ENCODE measurements around the gene PTGES.
"Not testable (repeated sequence)": the region's sequence is repeated elsewhere in the genome, so short reads cannot be mapped to it uniquely, and the experiment has no call there.

The PTGES gene

DNA sequence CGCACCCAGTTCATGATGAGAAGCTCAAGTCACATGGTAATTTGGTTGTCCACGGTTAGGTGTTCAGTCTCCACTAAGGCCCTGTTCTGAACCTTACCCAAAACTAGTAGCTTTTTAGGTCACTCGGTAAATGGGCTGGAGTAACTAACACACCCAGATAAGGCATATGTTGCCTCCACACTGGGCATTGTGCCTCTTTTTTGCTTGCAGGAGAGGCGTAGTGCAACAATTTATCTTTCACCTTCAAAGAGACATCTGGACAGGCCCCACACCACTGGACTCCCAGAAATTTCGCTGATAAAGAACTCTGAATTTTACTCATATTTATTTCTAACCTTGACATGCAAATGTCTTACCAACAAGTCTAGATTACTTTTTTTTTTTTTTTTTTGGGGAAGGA is 16.8 kb upstream of the PTGES start:
- DNase-seq (ENCODE audit: low read depth): no peak
- TF ChIP-seq, protein P1, sequence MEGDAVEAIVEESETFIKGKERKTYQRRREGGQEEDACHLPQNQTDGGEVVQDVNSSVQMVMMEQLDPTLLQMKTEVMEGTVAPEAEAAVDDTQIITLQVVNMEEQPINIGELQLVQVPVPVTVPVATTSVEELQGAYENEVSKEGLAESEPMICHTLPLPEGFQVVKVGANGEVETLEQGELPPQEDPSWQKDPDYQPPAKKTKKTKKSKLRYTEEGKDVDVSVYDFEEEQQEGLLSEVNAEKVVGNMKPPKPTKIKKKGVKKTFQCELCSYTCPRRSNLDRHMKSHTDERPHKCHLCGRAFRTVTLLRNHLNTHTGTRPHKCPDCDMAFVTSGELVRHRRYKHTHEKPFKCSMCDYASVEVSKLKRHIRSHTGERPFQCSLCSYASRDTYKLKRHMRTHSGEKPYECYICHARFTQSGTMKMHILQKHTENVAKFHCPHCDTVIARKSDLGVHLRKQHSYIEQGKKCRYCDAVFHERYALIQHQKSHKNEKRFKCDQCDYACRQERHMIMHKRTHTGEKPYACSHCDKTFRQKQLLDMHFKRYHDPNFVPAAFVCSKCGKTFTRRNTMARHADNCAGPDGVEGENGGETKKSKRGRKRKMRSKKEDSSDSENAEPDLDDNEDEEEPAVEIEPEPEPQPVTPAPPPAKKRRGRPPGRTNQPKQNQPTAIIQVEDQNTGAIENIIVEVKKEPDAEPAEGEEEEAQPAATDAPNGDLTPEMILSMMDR (IDR thresholded peaks at IDR 0.05; ENCODE audit: low read depth, low read length, missing control alignments): no peak
- no peak overlapping the region for H3K4me3 ChIP-seq (ENCODE audit: low read depth, low read length)

DNA sequence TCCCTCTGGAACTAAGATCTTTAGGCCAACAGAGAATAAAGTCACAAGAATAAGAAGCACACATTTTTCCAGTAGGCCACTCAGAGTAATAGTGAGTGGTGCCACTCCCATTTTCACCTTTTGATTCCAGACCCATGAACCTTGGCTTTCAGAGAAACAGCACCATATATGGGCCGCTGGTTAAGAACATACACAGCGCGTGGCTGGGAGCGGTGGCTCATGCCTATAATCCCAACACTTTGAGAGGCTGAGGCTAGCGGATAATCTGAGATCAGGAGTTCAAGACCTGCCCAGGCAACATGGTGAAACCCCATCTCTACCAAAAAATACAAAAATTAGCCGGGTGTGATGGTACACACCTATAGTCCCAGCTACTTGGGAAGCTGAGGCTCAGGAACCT is 15.6 kb upstream of the PTGES start:
- no peak for DNase-seq (ENCODE audit: low read depth)
- TF ChIP-seq, protein P1 (IDR thresholded peaks at IDR 0.05; ENCODE audit: low read depth, low read length, missing control alignments): no peak
- H3K4me3 ChIP-seq (ENCODE audit: low read depth, low read length): no peak overlapping the region

DNA sequence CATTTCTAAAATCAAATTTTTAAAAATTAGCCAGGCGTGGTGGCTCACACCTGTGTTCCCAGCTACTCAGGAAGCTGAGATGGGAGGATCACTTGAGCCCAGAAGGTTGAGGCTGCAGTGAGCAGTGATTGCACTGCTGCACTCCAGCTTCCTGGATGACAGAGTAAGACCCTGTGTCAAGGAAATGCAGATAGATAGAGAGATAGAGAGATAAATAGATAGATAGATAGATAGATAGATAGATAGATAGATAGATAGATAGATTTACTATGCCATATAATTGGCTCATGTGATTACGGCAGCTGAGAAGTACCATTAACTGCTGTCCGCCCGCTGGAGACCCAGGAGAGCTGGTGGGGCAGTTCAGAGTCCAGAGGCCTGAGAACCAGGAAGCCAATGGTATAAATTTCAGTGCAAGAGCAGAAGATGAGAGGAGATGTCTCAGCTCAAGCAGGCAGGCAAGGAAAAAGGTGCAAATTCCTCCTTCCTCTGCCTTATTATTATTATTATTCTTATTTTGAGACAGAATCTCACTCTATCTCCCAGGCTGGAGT is 13.0 kb upstream of the PTGES start:
- TF ChIP-seq, protein P1 (IDR thresholded peaks at IDR 0.05; ENCODE audit: low read depth, low read length, missing control alignments): no peak
- DNase-seq (ENCODE audit: low read depth): no peak
- no peak overlapping the region for H3K4me3 ChIP-seq (ENCODE audit: low read depth, low read length)

DNA sequence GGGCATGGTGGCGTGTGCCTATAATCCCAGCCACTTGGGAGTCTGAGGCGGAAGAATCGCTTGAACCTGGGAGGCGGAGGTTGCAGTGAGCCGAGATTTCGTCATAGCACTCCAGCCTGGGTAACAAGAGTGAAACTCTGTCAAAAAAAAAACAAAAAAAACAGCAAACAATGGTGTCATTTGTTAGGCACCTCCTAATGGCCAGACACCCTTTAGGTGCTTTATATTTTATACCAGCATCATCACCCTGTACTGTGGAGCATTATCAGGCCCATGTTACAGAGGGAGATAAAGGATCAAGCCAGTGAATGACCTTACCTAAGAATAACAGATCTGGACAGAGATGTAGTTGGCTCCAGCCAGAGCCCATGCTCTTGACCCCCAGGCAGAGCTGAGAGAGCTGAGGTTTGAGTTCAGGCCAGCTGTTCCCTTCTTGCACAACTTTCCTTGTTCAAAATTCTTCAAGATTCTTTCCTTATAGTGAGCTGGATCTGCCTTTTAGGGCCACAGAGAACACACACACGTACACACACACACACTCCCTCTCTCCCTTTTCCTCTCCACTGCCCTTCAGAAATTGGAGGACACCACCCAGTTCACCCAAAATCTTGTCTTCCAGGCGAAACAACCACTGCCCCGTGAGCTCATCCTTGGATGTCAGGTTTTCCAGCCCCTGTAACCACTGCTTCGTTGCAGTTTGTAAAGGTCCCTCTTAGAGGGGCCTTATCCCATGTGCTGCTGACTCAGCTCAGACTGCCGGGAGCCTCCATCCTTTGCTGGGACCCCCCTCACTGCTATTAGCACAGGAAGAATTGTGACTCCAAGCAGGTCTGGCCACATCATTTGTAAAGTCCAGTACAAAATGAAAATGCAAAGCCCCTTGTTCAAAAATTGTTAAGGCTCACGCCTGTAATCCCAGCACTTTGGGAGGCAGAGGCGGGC is 10.4 kb upstream of the PTGES start:
- TF ChIP-seq, protein P1 (IDR thresholded peaks at IDR 0.05; ENCODE audit: low read depth, low read length, missing control alignments): no peak
- no peak for DNase-seq (ENCODE audit: low read depth)
- H3K4me3 ChIP-seq (ENCODE audit: low read depth, low read length): no peak overlapping the region

GRCh38 chr9:129762370-129762984 is 9.6 kb upstream of the PTGES start:
- not testable (repeated sequence) for H3K4me3 ChIP-seq (ENCODE audit: low read depth, low read length); DNase-seq (ENCODE audit: low read depth)

GRCh38 chr9:129761901-129762369 is 9.1 kb upstream of the PTGES start:
- no peak for DNase-seq (ENCODE audit: low read depth)
- H3K4me3 ChIP-seq (ENCODE audit: low read depth, low read length): no peak overlapping the region
- TF ChIP-seq, protein P1 (IDR thresholded peaks at IDR 0.05; ENCODE audit: low read depth, low read length, missing control alignments): no peak

- DNase-seq (ENCODE audit: low read depth): no peak
- no peak overlapping the region for H3K4me3 ChIP-seq (ENCODE audit: low read depth, low read length)
- TF ChIP-seq, protein P1 (IDR thresholded peaks at IDR 0.05; ENCODE audit: low read depth, low read length, missing control alignments): no peak
Measured at GRCh38 chr9:129761293-129761900, 8.6 kb upstream of the PTGES start.

DNA sequence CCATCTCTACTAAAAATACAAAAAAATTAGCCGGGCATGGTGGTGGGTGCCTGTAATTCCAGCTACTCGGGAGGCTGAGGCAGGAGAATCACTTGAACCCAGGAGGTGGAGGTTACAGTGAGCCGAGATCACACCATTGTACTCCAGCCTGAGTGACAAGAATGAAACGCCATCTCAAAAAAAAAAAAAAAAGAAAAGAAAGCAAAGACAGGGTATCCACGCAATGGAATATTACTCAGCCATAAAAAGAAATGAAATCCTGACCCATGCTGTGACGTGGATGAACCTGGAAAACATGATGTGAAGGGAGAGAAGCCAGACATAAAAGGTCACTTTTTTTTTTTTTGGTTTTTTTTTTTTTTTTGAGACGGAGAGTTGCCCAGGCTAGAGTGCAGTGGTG is 7.9 kb upstream of the PTGES start:
- H3K4me3 ChIP-seq (ENCODE audit: low read depth, low read length); DNase-seq (ENCODE audit: low read depth): not testable (repeated sequence)
